Measurements from ENCODE around the gene PTK6.

PTK6 gene

GRCh38 chr20:63539092-63539430 lies 1.9 kb upstream of the PTK6 start:
- no peak for TF ChIP-seq CTCF (IDR thresholded peaks at IDR 0.05; ENCODE audit: low read depth, low read length)

GRCh38 chr20:63538204-63539091 lies 1.3 kb upstream of the PTK6 start:
- TF ChIP-seq CTCF (IDR thresholded peaks at IDR 0.05; ENCODE audit: low read depth, low read length), result no peak
- DNase-seq (ENCODE audit: extremely low read depth, low read depth), result no peak

More at GRCh38 chr20:63539092-63539430, 1.9 kb upstream of the PTK6 start:
- no peak for DNase-seq (ENCODE audit: extremely low read depth, low read depth)

GRCh38 chr20:63537525-63538203 lies 488 bp upstream of the PTK6 start:
- DNase-seq (ENCODE audit: extremely low read depth, low read depth), result peak; percentile 85
- peak; percentile 90 for TF ChIP-seq CTCF (IDR thresholded peaks at IDR 0.05; ENCODE audit: low read depth, low read length)

- no peak for TF ChIP-seq CTCF (IDR thresholded peaks at IDR 0.05; ENCODE audit: low read depth, low read length)
- no peak for DNase-seq (ENCODE audit: extremely low read depth, low read depth)
These were observed 767 bp downstream of the PTK6 start for GRCh38 chr20:63536241-63536977.

GRCh38 chr20:63534831-63535651 lies 2.1 kb downstream of the PTK6 start:
- no peak for TF ChIP-seq CTCF (IDR thresholded peaks at IDR 0.05; ENCODE audit: low read depth, low read length)
- DNase-seq (ENCODE audit: extremely low read depth, low read depth), result no peak

GRCh38 chr20:63534427-63534830 lies 2.7 kb downstream of the PTK6 start:
- TF ChIP-seq CTCF (IDR thresholded peaks at IDR 0.05; ENCODE audit: low read depth, low read length), result no peak
- DNase-seq (ENCODE audit: extremely low read depth, low read depth), result no peak

All from AG09319 (cell line).